Panc1 (cell line): Measurements from ENCODE around the gene TWSG1. TPM values are rescaled to one million over a fixed set of nuclear protein-coding genes. Genes with fewer than 3 reads are reported as not detected.

Experiments used
- ATAC-seq: fragments of 200-7000 bp; cut with Tn5 transposase; 2 replicates; pipeline ENCODE4 v1.9.1; 2020; ENCODE audit warnings: mild to moderate bottlenecking, moderate library complexity
- BruUV-seq: library from RNA; stranded (reverse); fragments of 400-500 nt; replicated peaks from 2 replicates; lab custom pipeline; 2021; lab: Mats Ljungman, UMichigan
- CTCF ChIA-PET: fragments of 300-600 bp; sonication (Branson Sonifier 250); formaldehyde crosslinking; loops from one replicate; lab custom pipeline; 2022; ENCODE audit warnings: antibody characterized with exemption; lab: Charles Lee
- POLR2A ChIA-PET: fragments of 300-600 bp; sonication (Branson Sonifier 250); formaldehyde crosslinking; loops from one replicate; lab custom pipeline; 2022; ENCODE audit warnings: antibody characterized with exemption; lab: Charles Lee
- DNase-seq: peaks from one replicate; pipeline ENCODE4 v3.0.0-alpha.2; 2010; ENCODE audit warnings: low read depth, low spot score
- H3K27ac ChIP-seq: 2 replicates; pipeline ENCODE4 v1.5.1; 2011; ENCODE audit warnings: mild to moderate bottlenecking, low read length, inconsistent platforms
- H3K27me3 ChIP-seq: fragments of 200-500 bp; sonication (Bioruptor generic); 2 replicates; pipeline ENCODE4 v1.6.0; 2014; ENCODE audit warnings: low read length, inconsistent platforms; ENCODE audit not compliant: control insufficient read depth, insufficient read depth
- H3K36me3 ChIP-seq: fragments of 200-500 bp; sonication (Bioruptor generic); 2 replicates; pipeline ENCODE4 v1.5.1; 2014; ENCODE audit warnings: inconsistent platforms, mild to moderate bottlenecking, low read length, moderate library complexity; ENCODE audit not compliant: control insufficient read depth, insufficient read depth
- H3K4me1 ChIP-seq: 2 replicates; pipeline ENCODE4 v1.5.1; 2011; ENCODE audit warnings: inconsistent platforms, mild to moderate bottlenecking, low read length, moderate library complexity; ENCODE audit not compliant: control insufficient read depth, insufficient read depth
- H3K4me3 ChIP-seq, 2 experiments: 2 replicates each; pipeline ENCODE4 v1.5.1; 2011 to 2012; ENCODE audit warnings: low read depth in 2 of 2, low read length in 2 of 2, mild to moderate bottlenecking in 2 of 2, inconsistent platforms in 1 of 2, moderate library complexity in 1 of 2
- H3K9me3 ChIP-seq: fragments of 200-500 bp; sonication (Bioruptor generic); 2 replicates; pipeline ENCODE4 v1.5.1; 2014; ENCODE audit warnings: low read depth, mild to moderate bottlenecking, inconsistent platforms, low read length, moderate library complexity; ENCODE audit not compliant: control insufficient read depth, insufficient read depth
- CTCF ChIP-seq: fragments of 450-650 bp; IDR thresholded peaks from 2 replicates; pipeline ENCODE4 v1.5.1; 2017; ENCODE audit warnings: mild to moderate bottlenecking
- POLR2AphosphoS5 ChIP-seq: IDR thresholded peaks from 2 replicates; pipeline ENCODE4 v1.6.1; 2012; ENCODE audit warnings: mild to moderate bottlenecking, low read depth, low read length, moderate library complexity
- REST ChIP-seq, 2 experiments: IDR thresholded peaks; 2 replicates each; pipeline ENCODE4 v1.6.1; 2011 to 2012; ENCODE audit warnings: low read depth in 2 of 2, control low read depth in 1 of 2, low read length in 1 of 2, mild to moderate bottlenecking in 1 of 2, moderate library complexity in 1 of 2; ENCODE audit not compliant: insufficient read depth in 1 of 2
- SIN3A ChIP-seq: IDR thresholded peaks from 2 replicates; pipeline ENCODE4 v1.6.1; 2012; ENCODE audit warnings: low read depth, mild to moderate bottlenecking, low read length, moderate library complexity, borderline replicate concordance; ENCODE audit not compliant: insufficient read depth
- TCF7L2 ChIP-seq: IDR thresholded peaks from 2 replicates; pipeline ENCODE4 v1.6.1; 2011; ENCODE audit warnings: mild to moderate bottlenecking, low read depth, low read length, inconsistent platforms
- in situ Hi-C: cut with HindIII; loops from 2 replicates; pipeline ENCODE4 v1.10.0; 2016; ENCODE audit warnings: low sequenced_read_pairs, low pct_unique_long_range_greater_than_20kb
- intact Hi-C: fragments of 100-400 bp; cut with micrococcal nuclease; formaldehyde crosslinking; loops from one replicate; pipeline ENCODE4 v1.10.0; 2022; ENCODE audit not compliant: unreplicated experiment
- total RNA-seq: library from RNA; stranded (reverse); gene quantifications from one replicate; pipeline ENCODE4 v1.2.1, GENCODE V29; 2021; ENCODE audit not compliant: unreplicated experiment

The TWSG1 gene
- total RNA-seq, 1 experiment from 2014 or later: 54.1 TPM

DNA sequence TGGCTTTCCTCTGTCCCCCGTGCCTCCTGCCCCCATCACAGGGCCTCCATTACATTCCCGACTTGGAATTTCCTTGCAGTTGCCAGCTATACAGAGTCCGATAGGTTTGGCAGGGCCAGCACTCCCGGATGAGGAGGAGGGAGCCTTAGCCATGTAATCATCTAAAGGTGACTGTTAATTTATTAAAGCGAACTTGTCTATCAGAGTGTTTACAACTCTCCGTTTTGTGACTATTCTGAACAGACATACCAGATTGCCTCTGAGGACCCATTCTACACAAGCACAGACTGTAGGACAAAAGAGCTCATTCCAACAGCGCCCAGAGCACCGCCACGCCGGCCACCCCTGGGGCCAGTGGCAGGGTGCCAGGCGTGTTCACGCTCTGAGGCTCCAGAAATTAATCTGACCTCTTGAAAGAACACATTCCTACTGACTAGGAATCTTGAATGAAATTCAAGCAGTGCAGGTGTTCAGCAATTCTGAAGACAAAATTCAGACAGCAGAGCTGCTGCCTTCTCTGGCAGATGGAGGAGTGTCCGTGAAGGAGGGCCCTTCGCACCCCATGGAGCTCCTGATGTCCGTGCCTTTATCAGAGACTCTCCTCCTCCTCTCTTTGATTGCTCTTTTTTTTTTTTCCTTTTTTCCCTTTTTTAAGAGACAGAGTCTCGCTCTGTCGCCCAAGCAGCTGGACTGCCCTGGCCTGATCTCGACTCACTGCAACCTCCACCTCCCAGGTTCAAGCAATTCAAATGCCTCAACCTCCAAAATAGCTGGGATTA is 82.7 kb downstream of the TWSG1 start:
- no peak for DNase-seq
- peaks cover 25% of the 10 kb centered on the region for H3K4me1 ChIP-seq
- H3K4me3 ChIP-seq: peak overlapping the region; percentile 11 to 42; a peak in 3 of 4 replicates
- no peaks in the 10 kb centered on the region for H3K36me3 ChIP-seq
- no TSS peak for BruUV-seq
- H3K27ac ChIP-seq: peak overlapping the region; percentile 80
- POLR2A ChIA-PET: interaction anchor here (0.5 to 0.7 kb wide), 2 partner anchors 103 to 292 kb away, joined by 3 read pairs; no protein-coding TSS in a partner anchor
- intact Hi-C loops: no loop called here
- CTCF ChIA-PET: interaction anchor here (0.6 kb wide), 1 partner anchor 247 kb away, joined by 3 read pairs; no protein-coding TSS in a partner anchor
- no peaks in the 10 kb centered on the region for H3K9me3 ChIP-seq
- no peak for TF ChIP-seq TCF7L2
- no peak for TF ChIP-seq POLR2AphosphoS5
- TF ChIP-seq CTCF: no peak
- no peak for TF ChIP-seq REST (IDR thresholded peaks at IDR 0.05; ENCODE audit: insufficient read depth in 1 of 2, low read depth in 2 of 2, low read length in 1 of 2)
- TF ChIP-seq SIN3A: no peak
- in situ Hi-C loops: no loop called here
- no peaks in the 10 kb centered on the region for H3K27me3 ChIP-seq
- peak; percentile 89 for ATAC-seq

DNA sequence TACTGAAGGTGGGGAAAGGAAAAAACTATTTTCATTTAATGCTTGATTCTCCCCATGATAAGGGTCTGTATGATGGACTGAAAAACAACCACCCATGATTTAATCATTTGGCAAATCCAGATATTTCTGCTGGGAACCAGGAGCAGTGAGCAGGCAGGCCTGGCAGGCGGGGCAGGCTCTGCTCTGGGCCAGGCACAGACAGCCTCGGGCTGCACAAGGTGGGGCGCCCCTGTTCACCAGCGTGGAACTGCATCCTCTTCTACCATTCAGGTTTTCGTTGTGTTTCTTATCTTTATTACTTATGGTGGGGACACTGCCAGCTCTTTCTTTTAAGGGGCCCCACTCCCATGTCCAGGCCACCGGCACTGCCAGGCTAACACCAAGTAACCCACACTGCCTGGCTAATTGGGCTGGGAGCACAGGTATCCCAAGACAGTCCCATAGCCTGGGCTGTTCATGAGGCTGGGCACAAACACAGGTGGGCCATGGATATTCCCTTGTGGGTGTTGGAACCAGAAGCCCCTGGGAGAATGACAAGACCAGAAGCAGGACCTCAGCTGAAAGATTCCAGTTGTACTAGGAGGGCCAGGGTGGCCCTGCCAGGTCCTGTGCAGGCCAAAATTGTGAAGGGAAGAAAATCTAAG is 83.6 kb downstream of the TWSG1 start:
- TF ChIP-seq CTCF (no peak), TCF7L2 (no peak), REST (IDR thresholded peaks at IDR 0.05; ENCODE audit: insufficient read depth in 1 of 2, low read depth in 2 of 2, low read length in 1 of 2) (no peak), SIN3A (no peak), POLR2AphosphoS5 (no peak)
- H3K9me3 ChIP-seq: no peaks in the 10 kb centered on the region; the same call in 1 of the 2 replicates
- DNase-seq (no peak), ATAC-seq (peak; percentile 46)
- in situ Hi-C loops (no loop called here), intact Hi-C loops (no loop called here)
- H3K36me3 ChIP-seq: no peaks in the 10 kb centered on the region
- BruUV-seq: no TSS peak
- CTCF ChIA-PET: no interaction called here
- peak overlapping the region; percentile 80 for H3K27ac ChIP-seq
- peaks cover 25% of the 10 kb centered on the region for H3K4me1 ChIP-seq
- H3K4me3 ChIP-seq: no peak overlapping the region
- H3K27me3 ChIP-seq: no peaks in the 10 kb centered on the region
- POLR2A ChIA-PET: no interaction called here
